GM21447 (cell line): ENCODE results near the gene GPR135.
"Not testable (repeated sequence)": the region's sequence is repeated elsewhere in the genome, so short reads cannot be mapped to it uniquely, and the experiment has no call there.

Experiments used
- ATAC-seq: cut with Tn5 transposase; IDR thresholded peaks from one replicate; pipeline ENCODE4 v1.9.1; 2021; ENCODE audit not compliant: unreplicated experiment

GPR135 gene

DNA sequence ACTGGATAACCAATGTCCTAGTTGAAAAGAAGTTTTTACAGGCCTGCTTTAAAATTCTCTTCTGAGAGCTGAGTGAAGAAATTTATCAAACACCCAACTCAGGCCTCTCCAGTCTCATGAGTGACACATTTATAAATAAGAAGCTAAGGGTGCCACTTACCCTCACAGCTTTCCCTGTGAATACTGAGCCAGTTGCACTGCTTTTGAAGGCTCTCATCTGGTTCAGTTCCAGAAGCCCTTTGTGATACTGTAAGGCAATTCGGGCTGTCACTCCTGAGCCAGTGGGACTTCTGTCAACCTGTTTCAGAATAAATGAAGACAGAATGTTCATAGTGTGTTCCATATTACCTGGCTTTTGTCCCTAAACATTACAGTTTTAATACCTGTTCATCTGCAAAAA lies 10.5 kb upstream of the GPR135 start:
- ATAC-seq: no peak

DNA sequence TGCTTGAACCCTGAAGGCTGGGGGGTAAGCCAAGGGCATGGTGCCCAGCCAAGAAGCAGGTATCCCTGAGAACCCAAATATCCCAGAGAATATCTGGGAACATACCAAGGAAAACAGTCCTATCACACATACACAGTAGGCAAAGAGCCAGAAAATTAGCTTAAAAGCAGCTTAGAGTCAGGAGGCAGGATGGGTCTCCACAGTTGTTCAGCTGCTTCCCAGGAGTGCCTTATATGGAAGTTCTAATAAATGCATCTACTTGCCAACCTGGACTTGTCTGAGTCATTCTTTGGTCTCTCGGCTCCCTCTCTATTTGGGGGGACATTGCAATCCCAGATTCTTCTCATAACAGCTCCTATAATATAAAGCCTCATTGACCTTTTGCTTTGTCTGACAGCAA lies 9.0 kb upstream of the GPR135 start:
- ATAC-seq: no peak

- ATAC-seq: peak; percentile 54
Measured at GRCh38 chr14:59464486-59465315, 479 bp downstream of the GPR135 start.

GRCh38 chr14:59463787-59464485 lies 1.2 kb downstream of the GPR135 start:
- peak; percentile 25 for ATAC-seq

GRCh38 chr14:59461891-59462290 lies 3.3 kb downstream of the GPR135 start:
- ATAC-seq: no peak

DNA sequence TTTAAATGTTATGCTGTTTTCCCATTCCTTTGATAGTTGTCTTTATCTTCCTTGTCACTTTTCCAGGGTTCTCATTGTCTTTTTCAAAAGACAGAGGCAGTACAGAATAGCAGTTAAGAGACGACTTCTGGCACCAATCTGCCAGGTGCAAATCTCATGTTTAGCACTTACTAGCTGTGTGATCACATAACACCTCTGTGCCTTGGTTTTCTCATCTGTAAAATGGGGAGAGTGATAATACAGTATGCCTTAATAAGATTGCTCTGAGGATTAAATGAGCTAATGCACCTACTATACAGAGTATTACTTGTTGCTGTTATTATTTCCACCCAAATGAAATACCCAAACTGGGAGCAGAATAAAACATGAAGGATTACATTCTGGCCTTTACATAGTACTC lies 4.8 kb downstream of the GPR135 start:
- no peak for ATAC-seq

DNA sequence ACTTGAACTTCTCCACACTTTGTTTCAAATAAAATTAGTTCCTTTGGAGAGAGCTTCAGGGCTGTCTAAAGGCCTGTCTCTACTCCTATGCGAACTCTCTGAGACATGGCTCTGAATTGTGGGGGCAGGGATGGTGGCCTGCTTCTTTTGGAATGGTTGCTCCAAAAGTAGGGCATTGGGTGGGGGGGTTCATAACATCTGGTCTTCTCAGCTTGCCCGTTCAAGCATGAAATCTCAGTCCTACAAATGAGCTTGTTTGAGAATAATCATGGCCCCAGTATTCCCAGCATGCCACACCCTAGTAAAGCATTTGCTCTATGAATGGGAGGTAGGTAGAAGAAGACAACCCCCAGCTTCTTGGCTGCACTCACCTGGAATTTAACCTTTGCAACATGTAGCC lies 6.7 kb downstream of the GPR135 start:
- no peak for ATAC-seq

DNA sequence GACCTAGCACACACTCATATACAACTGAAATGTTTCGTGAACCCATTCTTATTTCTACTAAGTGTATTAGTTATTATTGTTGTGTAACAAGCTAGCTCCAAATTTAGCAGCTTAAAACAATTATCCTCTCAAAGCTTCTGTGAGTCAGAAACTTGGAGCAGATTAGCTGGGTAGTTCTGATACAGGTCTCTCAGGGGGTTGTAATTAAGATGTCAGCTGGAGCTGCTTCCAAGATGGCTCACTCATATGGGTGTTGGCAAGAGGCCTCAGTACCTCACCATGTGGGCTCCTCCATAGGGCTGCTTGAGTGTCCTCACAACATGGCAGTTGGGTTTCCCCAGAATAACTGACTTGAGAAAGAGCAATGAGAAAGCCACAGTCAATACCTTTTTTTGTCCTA lies 9.8 kb downstream of the GPR135 start:
- no peak for ATAC-seq

DNA sequence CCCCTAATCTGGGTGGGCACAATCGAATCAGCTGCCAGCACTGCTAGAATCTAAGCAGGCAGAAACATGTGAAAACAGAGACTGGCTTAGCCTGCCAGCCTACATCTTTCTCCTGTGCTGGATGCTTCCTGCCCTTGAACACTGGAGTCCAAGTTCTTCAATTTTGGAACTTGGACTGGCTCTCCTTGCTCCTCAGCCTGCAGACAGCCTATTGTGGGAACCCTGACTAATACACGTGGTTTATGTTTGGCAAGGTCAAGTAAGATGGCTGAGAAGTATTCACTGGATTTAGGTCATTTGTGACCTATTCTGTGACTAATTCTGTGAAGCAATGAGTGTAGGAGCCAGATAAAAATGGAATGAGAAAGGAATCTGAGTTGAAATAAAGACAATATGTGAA lies 11.0 kb downstream of the GPR135 start:
- ATAC-seq: no peak

DNA sequence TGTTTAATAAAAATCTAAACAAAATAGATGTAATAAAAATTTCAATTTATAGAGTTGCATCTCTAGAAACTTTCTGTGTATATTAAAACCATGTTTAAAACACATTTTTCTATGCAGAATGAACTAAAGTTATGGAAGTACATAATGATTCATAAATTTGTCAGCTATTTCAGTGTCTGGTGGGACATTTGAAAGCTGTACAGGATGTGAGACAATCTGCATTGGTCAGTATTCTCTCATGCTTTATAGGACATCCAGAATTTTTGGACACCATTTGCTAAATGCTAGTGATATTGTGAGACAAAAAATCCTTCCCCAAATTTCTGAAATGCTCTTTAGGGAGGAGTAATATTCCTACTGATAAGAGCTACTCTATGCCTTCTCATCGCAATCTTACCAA lies 13.3 kb downstream of the GPR135 start:
- ATAC-seq: no peak

- ATAC-seq: no peak
Measured at GRCh38 chr14:59450716-59451115, 14.5 kb downstream of the GPR135 start.

- ATAC-seq: not testable (repeated sequence)
Measured at GRCh38 chr14:59448673-59449072, 16.5 kb downstream of the GPR135 start.

GRCh38 chr14:59439256-59439965 lies 25.8 kb downstream of the GPR135 start:
- ATAC-seq: no peak

DNA sequence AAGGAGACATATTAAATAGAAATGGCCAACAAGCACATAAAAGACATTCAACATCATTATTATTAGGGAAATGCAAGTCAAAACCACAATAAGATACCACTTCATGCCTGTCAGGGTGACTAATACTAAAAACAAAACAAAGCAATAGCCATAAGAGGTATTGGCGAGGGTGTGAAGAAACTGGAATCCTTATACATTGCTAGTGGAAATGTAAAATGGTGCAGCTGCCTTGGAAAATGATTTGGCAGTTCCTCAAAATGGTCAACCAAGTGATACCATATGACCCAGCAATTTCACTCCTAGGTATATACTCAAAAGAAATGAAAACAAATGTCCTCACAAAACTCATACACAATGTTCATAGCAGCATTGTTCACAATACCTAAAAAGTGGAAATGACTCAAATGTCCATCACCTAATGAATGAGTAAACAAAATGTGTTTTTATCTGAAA lies 27.0 kb downstream of the GPR135 start:
- ATAC-seq: no peak

GRCh38 chr14:59435987-59436386 lies 29.2 kb downstream of the GPR135 start:
- ATAC-seq: no peak

- ATAC-seq: no peak
Measured at GRCh38 chr14:59435101-59435500, 30.1 kb downstream of the GPR135 start.

- no peak for ATAC-seq
Measured at GRCh38 chr14:59429790-59430189, 35.4 kb downstream of the GPR135 start.

DNA sequence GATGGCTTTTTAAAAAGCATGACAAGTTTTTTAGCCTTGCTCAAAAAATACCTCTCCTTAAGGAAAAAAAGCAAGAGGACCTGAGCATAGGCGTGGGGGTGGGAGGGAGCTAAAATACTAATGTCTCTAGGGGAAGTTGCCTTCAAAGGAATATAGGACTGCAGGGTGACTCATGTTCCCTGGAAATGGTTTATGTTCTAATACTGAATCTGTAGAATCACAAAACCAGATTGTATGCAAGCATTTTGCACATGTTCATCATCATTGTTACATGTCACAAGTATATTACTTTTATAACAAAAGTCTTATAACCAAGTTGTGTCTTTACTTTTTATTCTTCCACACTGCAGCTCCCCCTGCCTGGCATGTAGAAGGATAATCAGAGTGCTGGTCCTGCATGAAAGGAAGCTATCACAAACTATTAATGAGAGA lies 36.6 kb downstream of the GPR135 start:
- no peak for ATAC-seq

- no peak for ATAC-seq
Measured at GRCh38 chr14:59427653-59428580, 37.3 kb downstream of the GPR135 start.

GRCh38 chr14:59425322-59425935 lies 39.8 kb downstream of the GPR135 start:
- no peak for ATAC-seq
